GM23338 (cell line): ENCODE measurements around the gene RADIL. TPM values are rescaled to one million over a fixed set of nuclear protein-coding genes. Genes with fewer than 3 reads are reported as not detected.

ENCODE experiments used
- ATAC-seq: fragments of 200-7000 bp; cut with Tn5 transposase; 3 replicates; pipeline ENCODE4 v1.9.1; 2020
- DNase-seq: peaks from one replicate; pipeline ENCODE4 v3.0.0-alpha.2; 2015; ENCODE audit warnings: low spot score
- H2AFZ ChIP-seq: fragments of 200-600 bp; sonication (generic); 2 replicates; pipeline ENCODE4 v1.8.0; 2016; ENCODE audit warnings: antibody characterized with exemption, mild to moderate bottlenecking, moderate library complexity
- H3F3A ChIP-seq: fragments of 200-600 bp; sonication (generic); replicated peaks from 2 replicates; pipeline ENCODE4 v1.8.0; 2017; ENCODE audit warnings: antibody characterized with exemption, mixed run types, low read depth
- H3K27ac ChIP-seq: fragments of 200-600 bp; sonication (generic); 2 replicates; pipeline ENCODE4 v1.6.1; 2016; ENCODE audit warnings: low read depth
- H3K27me3 ChIP-seq: fragments of 200-600 bp; sonication (generic); 2 replicates; pipeline ENCODE4 v1.8.0; 2016; ENCODE audit warnings: mild to moderate bottlenecking, mixed run types, moderate library complexity; ENCODE audit not compliant: insufficient read depth
- H3K36me3 ChIP-seq: fragments of 200-600 bp; sonication (generic); 2 replicates; pipeline ENCODE4 v1.8.0; 2016; ENCODE audit warnings: mild to moderate bottlenecking; ENCODE audit not compliant: insufficient read depth
- H3K4me1 ChIP-seq: fragments of 200-600 bp; sonication (generic); 2 replicates; pipeline ENCODE4 v1.8.0; 2016; ENCODE audit warnings: mild to moderate bottlenecking, moderate library complexity; ENCODE audit not compliant: insufficient read depth
- H3K4me2 ChIP-seq: fragments of 200-600 bp; sonication (generic); 2 replicates; pipeline ENCODE4 v1.7.1; 2017; ENCODE audit warnings: mixed run types
- H3K4me3 ChIP-seq: fragments of 200-600 bp; sonication (generic); 2 replicates; pipeline ENCODE4 v1.6.1; 2016; ENCODE audit warnings: mixed run types
- H3K79me2 ChIP-seq: fragments of 200-600 bp; sonication (generic); replicated peaks from 2 replicates; pipeline ENCODE4 v1.8.0; 2017; ENCODE audit warnings: mild to moderate bottlenecking; ENCODE audit not compliant: insufficient read depth
- H3K9me2 ChIP-seq: fragments of 200-600 bp; sonication (generic); 2 replicates; pipeline ENCODE4 v1.8.0; 2017; ENCODE audit not compliant: insufficient read depth
- H4K20me1 ChIP-seq: fragments of 200-600 bp; sonication (generic); replicated peaks from 2 replicates; pipeline ENCODE4 v1.8.0; 2017; ENCODE audit warnings: mild to moderate bottlenecking; ENCODE audit not compliant: insufficient read depth
- H3K27ac Mint-ChIP-seq: 2 replicates; pipeline ENCODE4 v1.8.0; 2020; ENCODE audit warnings: inconsistent platforms, mild to moderate bottlenecking, moderate library complexity, mixed read lengths
- H3K27me3 Mint-ChIP-seq: 3 replicates; pipeline ENCODE4 v1.8.0; 2022; ENCODE audit warnings: low read depth, mild to moderate bottlenecking, moderate library complexity, mixed read lengths, inconsistent platforms; ENCODE audit not compliant: insufficient read depth, poor library complexity
- H3K36me3 Mint-ChIP-seq: 3 replicates; pipeline ENCODE4 v1.8.0; 2021; ENCODE audit warnings: low read depth, mild to moderate bottlenecking, inconsistent platforms, moderate library complexity, mixed read lengths
- H3K4me1 Mint-ChIP-seq: 3 replicates; pipeline ENCODE4 v1.8.0; 2020; ENCODE audit warnings: mild to moderate bottlenecking, inconsistent platforms, mixed read lengths
- H3K4me3 Mint-ChIP-seq: 3 replicates; pipeline ENCODE4 v1.8.0; 2021; ENCODE audit warnings: moderate library complexity, mild to moderate bottlenecking, inconsistent platforms, mixed read lengths
- H3K9me3 Mint-ChIP-seq: 3 replicates; pipeline ENCODE4 v1.8.0; 2020; ENCODE audit warnings: moderate library complexity, mild to moderate bottlenecking, inconsistent platforms, mixed read lengths
- CREB1 ChIP-seq: fragments of 250-450 bp; sonication (Bioruptor Pico); IDR thresholded peaks from 2 replicates; pipeline ENCODE4 v1.5.0; 2020; ENCODE audit warnings: low read depth, mild to moderate bottlenecking, moderate library complexity
- CTCF ChIP-seq, 2 experiments: fragments of 200-600 bp in 1 of 2; sonication (generic) in 1 of 2; conservative IDR thresholded peaks; 2 replicates each; pipeline versions ENCODE4 v1.5.1 to v1.6.1; 2016 to 2017; ENCODE audit warnings: antibody characterized with exemption in 2 of 2, low read depth in 2 of 2, mild to moderate bottlenecking in 2 of 2, moderate library complexity in 1 of 2
- ETS1 ChIP-seq: IDR thresholded peaks from 2 replicates; pipeline ENCODE4 v1.6.1; 2016; ENCODE audit warnings: antibody characterized with exemption
- EZH2 ChIP-seq: fragments of 200-600 bp; sonication (generic); IDR thresholded peaks from one replicate; pipeline ENCODE4 v1.8.0; 2017; ENCODE audit warnings: antibody characterized with exemption, mild to moderate bottlenecking, low read depth; ENCODE audit not compliant: unreplicated experiment
- EZH2phosphoT487 ChIP-seq: fragments of 200-600 bp; sonication (generic); IDR thresholded peaks from one replicate; pipeline ENCODE4 v1.8.1; 2018; ENCODE audit warnings: antibody characterized with exemption; ENCODE audit not compliant: unreplicated experiment
- JUNB ChIP-seq: IDR thresholded peaks from one replicate; pipeline ENCODE4 v1.6.1; 2016; ENCODE audit warnings: antibody characterized with exemption; ENCODE audit not compliant: unreplicated experiment
- NANOG ChIP-seq: IDR thresholded peaks from 2 replicates; pipeline ENCODE4 v1.6.1; 2016; ENCODE audit warnings: antibody characterized with exemption, borderline replicate concordance
- POLR2AphosphoS5 ChIP-seq: IDR thresholded peaks from 2 replicates; pipeline ENCODE4 v1.6.1; 2016; ENCODE audit warnings: antibody characterized with exemption, low read depth
- REST ChIP-seq: IDR thresholded peaks from one replicate; pipeline ENCODE4 v1.6.1; 2018; ENCODE audit warnings: antibody characterized with exemption; ENCODE audit not compliant: unreplicated experiment
- STAT1 ChIP-seq: IDR thresholded peaks from one replicate; pipeline ENCODE4 v1.6.1; 2016; ENCODE audit warnings: antibody characterized with exemption; ENCODE audit not compliant: unreplicated experiment
- ZNF114 ChIP-seq: fragments of 250-450 bp; sonication (Bioruptor Pico); IDR thresholded peaks from 2 replicates; pipeline ENCODE4 v1.5.0; 2020; ENCODE audit warnings: mild to moderate bottlenecking, moderate library complexity
- ZNF331 ChIP-seq: fragments of 250-450 bp; sonication (Bioruptor Pico); IDR thresholded peaks from 2 replicates; pipeline ENCODE4 v1.5.0; 2020; ENCODE audit warnings: low read depth, mild to moderate bottlenecking, moderate library complexity
- polyA plus RNA-seq: library from polyadenylated mRNA; unstranded; fragments of >200 nt; fragmentation: Nextera tagmentation; extraction: Ambion mirVana; gene quantifications from 2 replicates; pipeline ENCODE4 v1.2.1, GENCODE V29; 2016
- total RNA-seq: library from RNA; depleted of rRNA; stranded (reverse); fragments of >200 nt; shearing (Covaris generic); gene quantifications from 2 replicates; pipeline ENCODE4 v1.2.3, GENCODE V29; 2014

The RADIL gene
- total and polyA plus RNA-seq, 2 experiments from 2014 or later = 4.3 to 9.8 TPM

- H3F3A ChIP-seq = no peaks in the 10 kb centered on the region
- H3K4me3 Mint-ChIP-seq = no peak overlapping the region
- H3K9me3 Mint-ChIP-seq = no peaks in the 10 kb centered on the region
- ATAC-seq (no peak), DNase-seq (no peak)
- peaks cover 2% of the 10 kb centered on the region for H3K27me3 Mint-ChIP-seq
- no peak overlapping the region for H3K4me3 ChIP-seq
- no peak for TF ChIP-seq CREB1 (CRISPR knock-in tag)
- no peak for TF ChIP-seq EZH2phosphoT487
- no peak for TF ChIP-seq JUNB
- TF ChIP-seq NANOG = no peak
- TF ChIP-seq STAT1 = no peak
- no peak for TF ChIP-seq ZNF114
- no peak for TF ChIP-seq POLR2AphosphoS5
- no peaks in the 10 kb centered on the region for H4K20me1 ChIP-seq
- H3K27me3 ChIP-seq = no peaks in the 10 kb centered on the region
- no peak overlapping the region for H3K27ac Mint-ChIP-seq
- H3K4me1 ChIP-seq = no peaks in the 10 kb centered on the region; the same call in 1 of the 2 replicates
- H3K9me2 ChIP-seq = no peaks in the 10 kb centered on the region
- no peaks in the 10 kb centered on the region; the same call in 1 of the 2 replicates for H3K36me3 ChIP-seq
- H3K79me2 ChIP-seq = no peaks in the 10 kb centered on the region
- H3K4me1 Mint-ChIP-seq = peaks cover 4% of the 10 kb centered on the region; the same call in 1 of the 3 replicates
- no peak overlapping the region for H3K27ac ChIP-seq
- H3K36me3 Mint-ChIP-seq = peaks cover 7% of the 10 kb centered on the region; the same call in 1 of the 3 replicates
- no peak overlapping the region for H2AFZ ChIP-seq
- H3K4me2 ChIP-seq = no peak overlapping the region
Observed at GRCh38 chr7:4787947-4788626, 95.4 kb downstream of the RADIL start.

GRCh38 chr7:4787541-4787940, 96.0 kb downstream of the RADIL start:
- Histone ChIP-seq H3K4me2 (no peak overlapping the region), H2AFZ (no peak overlapping the region), H3K36me3 (no peaks in the 10 kb centered on the region; the same call in 1 of the 2 replicates), H3K79me2 (no peaks in the 10 kb centered on the region), H3F3A (no peaks in the 10 kb centered on the region), H3K27ac (no peak overlapping the region), H4K20me1 (no peaks in the 10 kb centered on the region), H3K9me2 (no peaks in the 10 kb centered on the region), H3K27me3 (no peaks in the 10 kb centered on the region), H3K4me1 (no peaks in the 10 kb centered on the region), H3K4me3 (no peak overlapping the region)
- DNase-seq = no peak
- TF ChIP-seq STAT1 = no peak
- Mint-ChIP-seq H3K27me3 (peaks cover 2% of the 10 kb centered on the region), H3K4me3 (no peak overlapping the region), H3K4me1 (peaks cover 4% of the 10 kb centered on the region; the same call in 1 of the 3 replicates), H3K36me3 (peaks cover 7% of the 10 kb centered on the region; the same call in 1 of the 3 replicates), H3K27ac (no peak overlapping the region), H3K9me3 (no peaks in the 10 kb centered on the region)
- no peak for ATAC-seq

GRCh38 chr7:4786015-4786414, 97.5 kb downstream of the RADIL start:
- Histone ChIP-seq H3K4me1 (no peaks in the 10 kb centered on the region), H3K9me2 (no peaks in the 10 kb centered on the region), H3K4me3 (no peak overlapping the region), H3K4me2 (no peak overlapping the region), H3F3A (no peaks in the 10 kb centered on the region), H2AFZ (no peak overlapping the region), H3K36me3 (no peaks in the 10 kb centered on the region; the same call in 1 of the 2 replicates), H3K27ac (no peak overlapping the region), H3K27me3 (no peaks in the 10 kb centered on the region), H3K79me2 (no peaks in the 10 kb centered on the region), H4K20me1 (no peaks in the 10 kb centered on the region)
- Mint-ChIP-seq H3K36me3 (peaks cover 14% of the 10 kb centered on the region), H3K27me3 (no peaks in the 10 kb centered on the region), H3K4me1 (no peaks in the 10 kb centered on the region), H3K9me3 (no peaks in the 10 kb centered on the region), H3K4me3 (no peak overlapping the region), H3K27ac (no peak overlapping the region)
- no peak for TF ChIP-seq ETS1
- TF ChIP-seq ZNF331 (CRISPR knock-in tag) = no peak
- TF ChIP-seq POLR2AphosphoS5 = no peak
- TF ChIP-seq EZH2phosphoT487 = no peak
- no peak for TF ChIP-seq CTCF (conservative IDR thresholded peaks at IDR 0.05; ENCODE audit: low read depth in 2 of 2)
- no peak for TF ChIP-seq JUNB
- no peak for TF ChIP-seq STAT1
- no peak for TF ChIP-seq REST
- no peak for TF ChIP-seq CREB1 (CRISPR knock-in tag)
- TF ChIP-seq EZH2 = no peak
- TF ChIP-seq ZNF114 = no peak
- ATAC-seq = no peak
- DNase-seq = no peak
